GM19025 (cell line): ENCODE results near the gene SLC28A2.

Source experiments
- ATAC-seq: cut with Tn5 transposase; IDR thresholded peaks from one replicate; pipeline ENCODE4 v1.9.1; 2021; ENCODE audit warnings: mild to moderate bottlenecking, low read depth, moderate library complexity; ENCODE audit not compliant: unreplicated experiment

The SLC28A2 gene

DNA sequence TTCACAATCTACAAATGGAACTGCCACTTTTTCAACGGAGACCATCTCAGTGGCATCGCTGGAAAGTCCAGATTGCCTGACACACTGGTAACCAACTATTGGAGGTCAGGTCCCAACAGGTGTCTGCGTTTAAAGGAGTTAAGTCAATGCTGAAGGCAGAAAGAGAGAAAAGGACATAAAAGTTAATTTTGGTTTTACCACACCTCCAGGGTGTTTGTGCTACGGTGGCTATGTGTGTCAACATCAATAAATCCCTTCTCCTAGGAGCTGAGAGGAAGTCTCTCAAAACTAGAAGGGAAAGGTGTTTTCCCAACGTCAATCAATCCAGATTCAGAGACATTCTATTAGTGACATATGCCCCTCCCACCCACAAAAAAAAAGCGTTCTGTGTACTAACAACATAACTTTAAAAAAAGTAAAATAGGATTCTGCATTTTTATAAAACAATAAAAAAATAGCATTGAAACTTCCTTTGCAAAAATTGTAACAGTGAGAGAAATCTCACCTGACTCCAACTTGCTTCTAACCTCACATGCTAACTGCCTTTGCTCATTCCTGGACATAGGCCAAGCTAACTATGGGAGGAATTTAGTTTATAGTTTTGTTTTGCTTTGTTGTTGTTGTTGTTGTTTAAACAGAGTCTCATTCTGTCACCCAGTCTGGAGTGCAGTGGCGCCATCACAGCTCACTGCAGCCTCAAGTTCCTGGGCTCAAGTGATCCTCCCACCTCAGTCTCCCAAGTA, 67.6 kb downstream of the SLC28A2 start:
- ATAC-seq = no peak

- no peak for ATAC-seq
Measured at GRCh38 chr15:45320581-45321205, 68.7 kb downstream of the SLC28A2 start.

GRCh38 chr15:45326280-45326679, 74.2 kb downstream of the SLC28A2 start:
- no peak for ATAC-seq

DNA sequence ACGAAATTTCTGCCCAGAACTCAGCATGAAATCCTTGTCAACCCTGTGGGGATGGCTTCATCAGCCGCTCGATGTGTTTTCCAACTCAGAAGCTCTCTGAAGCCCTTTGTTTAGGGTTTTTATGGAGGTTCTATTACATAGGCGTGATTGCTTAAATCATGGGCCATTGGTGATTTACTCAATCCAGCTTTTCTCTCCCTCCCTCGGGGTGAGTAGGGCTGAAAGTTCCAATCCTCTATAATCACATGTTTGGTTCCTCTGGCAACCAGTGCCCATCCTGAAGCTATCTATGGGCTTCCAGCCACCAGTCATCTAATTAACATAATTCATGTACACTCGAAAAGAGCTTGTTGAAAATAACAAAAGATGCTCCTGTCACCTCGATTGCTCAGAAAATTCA, 74.7 kb downstream of the SLC28A2 start:
- no peak for ATAC-seq
